Neuron (in vitro differentiated cells): Measurements from ENCODE around the gene HTR3D.
"Not testable (repeated sequence)": the region's sequence is repeated elsewhere in the genome, so short reads cannot be mapped to it uniquely, and the experiment has no call there.

ENCODE experiments used
- H2AFZ ChIP-seq: one replicate; pipeline ENCODE4 v1.6.1; 2013; ENCODE audit warnings: low read depth, mild to moderate bottlenecking, inconsistent platforms, low read length, moderate library complexity
- H3K27me3 ChIP-seq: one replicate; pipeline ENCODE4 v1.6.1; 2013; ENCODE audit warnings: low read length; ENCODE audit not compliant: insufficient read depth
- H3K36me3 ChIP-seq: one replicate; pipeline ENCODE4 v1.6.1; 2013; ENCODE audit warnings: low read length; ENCODE audit not compliant: insufficient read depth
- H3K4me1 ChIP-seq: one replicate; pipeline ENCODE4 v1.6.1; 2013; ENCODE audit warnings: low read length; ENCODE audit not compliant: insufficient read depth
- H3K4me3 ChIP-seq: 2 replicates; pipeline ENCODE4 v1.5.1; 2013; ENCODE audit warnings: mild to moderate bottlenecking, low read length, moderate library complexity
- H3K9me3 ChIP-seq: one replicate; pipeline ENCODE4 v1.6.1; 2013; ENCODE audit warnings: low read length

Gene HTR3D

GRCh38 chr3:184005941-184006507 is 25.5 kb upstream of the HTR3D start:
- Histone ChIP-seq H2AFZ (no peak overlapping the region), H3K9me3 (no peaks in the 10 kb centered on the region), H3K27me3 (no peaks in the 10 kb centered on the region), H3K4me3 (no peak overlapping the region), H3K36me3 (peaks cover 6% of the 10 kb centered on the region), H3K4me1 (no peaks in the 10 kb centered on the region)

GRCh38 chr3:184007143-184007813 is 24.3 kb upstream of the HTR3D start:
- H2AFZ ChIP-seq, H3K9me3 ChIP-seq, H3K4me3 ChIP-seq, H3K27me3 ChIP-seq, H3K4me1 ChIP-seq: not testable (repeated sequence)
- peaks cover 17% of the 10 kb centered on the region for H3K36me3 ChIP-seq

GRCh38 chr3:184008161-184008560 is 23.4 kb upstream of the HTR3D start:
- no peak overlapping the region for H3K4me3 ChIP-seq
- no peak overlapping the region for H2AFZ ChIP-seq
- H3K4me1 ChIP-seq = no peaks in the 10 kb centered on the region
- H3K27me3 ChIP-seq = no peaks in the 10 kb centered on the region
- H3K9me3 ChIP-seq = no peaks in the 10 kb centered on the region
- H3K36me3 ChIP-seq = peaks cover 24% of the 10 kb centered on the region

- Histone ChIP-seq H3K36me3 (peaks cover 23% of the 10 kb centered on the region), H3K9me3 (no peaks in the 10 kb centered on the region), H3K27me3 (no peaks in the 10 kb centered on the region), H2AFZ (no peak overlapping the region), H3K4me3 (no peak overlapping the region), H3K4me1 (peaks cover 7% of the 10 kb centered on the region)
Observed at GRCh38 chr3:184011230-184011876, 20.2 kb upstream of the HTR3D start.

GRCh38 chr3:184011937-184012889 is 19.3 kb upstream of the HTR3D start:
- H2AFZ ChIP-seq = no peak overlapping the region
- no peaks in the 10 kb centered on the region for H3K9me3 ChIP-seq
- H3K36me3 ChIP-seq = peaks cover 23% of the 10 kb centered on the region
- peaks cover 13% of the 10 kb centered on the region for H3K4me1 ChIP-seq
- H3K27me3 ChIP-seq = no peaks in the 10 kb centered on the region
- no peak overlapping the region for H3K4me3 ChIP-seq

- Histone ChIP-seq H3K27me3 (no peaks in the 10 kb centered on the region), H3K9me3 (no peaks in the 10 kb centered on the region), H3K36me3 (peaks cover 23% of the 10 kb centered on the region), H2AFZ (no peak overlapping the region), H3K4me1 (peaks cover 16% of the 10 kb centered on the region), H3K4me3 (no peak overlapping the region)
Observed at GRCh38 chr3:184015381-184016019, 16.0 kb upstream of the HTR3D start.

- H2AFZ ChIP-seq = no peak overlapping the region
- no peak overlapping the region for H3K4me3 ChIP-seq
- peaks cover 20% of the 10 kb centered on the region for H3K36me3 ChIP-seq
- H3K4me1 ChIP-seq = peaks cover 16% of the 10 kb centered on the region
- H3K9me3 ChIP-seq = no peaks in the 10 kb centered on the region
- H3K27me3 ChIP-seq = no peaks in the 10 kb centered on the region
Observed at GRCh38 chr3:184016169-184016570, 15.4 kb upstream of the HTR3D start.

GRCh38 chr3:184016811-184017671 is 14.5 kb upstream of the HTR3D start:
- Histone ChIP-seq H3K4me1 (peaks cover 16% of the 10 kb centered on the region), H3K36me3 (peaks cover 13% of the 10 kb centered on the region), H2AFZ (peak overlapping the region; percentile 91), H3K4me3 (peak overlapping the region; percentile 95), H3K9me3 (no peaks in the 10 kb centered on the region), H3K27me3 (no peaks in the 10 kb centered on the region)

- H3K4me1 ChIP-seq = peaks cover 16% of the 10 kb centered on the region
- no peaks in the 10 kb centered on the region for H3K27me3 ChIP-seq
- peak within 1 kb of the TSS; percentile 91 for H2AFZ ChIP-seq
- H3K9me3 ChIP-seq = no peaks in the 10 kb centered on the region
- peaks cover 5% of the 10 kb centered on the region for H3K36me3 ChIP-seq
- H3K4me3 ChIP-seq = peak within 1 kb of the TSS; percentile 95
Observed at GRCh38 chr3:184017672-184018423, 13.7 kb upstream of the HTR3D start, which contains the start of gene ABCC5. Gene ABCC5, minus strand, starts transcription at chr3:184017884. Its CDS starts 3,492 bp downstream, at chr3:184014392.

GRCh38 chr3:184018424-184018973 is 13.0 kb upstream of the HTR3D start:
- Histone ChIP-seq H3K36me3 (peaks cover 2% of the 10 kb centered on the region), H3K4me1 (peaks cover 16% of the 10 kb centered on the region), H2AFZ (peak overlapping the region; percentile 91), H3K27me3 (no peaks in the 10 kb centered on the region), H3K4me3 (peak overlapping the region; percentile 95), H3K9me3 (no peaks in the 10 kb centered on the region)

- no peak overlapping the region for H3K4me3 ChIP-seq
- H3K36me3 ChIP-seq = no peaks in the 10 kb centered on the region
- H3K4me1 ChIP-seq = peaks cover 4% of the 10 kb centered on the region
- no peaks in the 10 kb centered on the region for H3K27me3 ChIP-seq
- H3K9me3 ChIP-seq = no peaks in the 10 kb centered on the region
- H2AFZ ChIP-seq = no peak overlapping the region
Observed at GRCh38 chr3:184022323-184022722, 9.2 kb upstream of the HTR3D start.
